ENCODE results near the gene SEMA6B.

GRCh38 chr19:4600082-4600481 lies 40.6 kb upstream of the SEMA6B start:
- no peak for TF ChIP-seq CTCF (IDR thresholded peaks at IDR 0.05 in 8 of 11, conservative IDR thresholded peaks at IDR 0.05 in 3 of 11)
- no peak for TF ChIP-seq POLR2A (IDR thresholded peaks at IDR 0.05)
- no peak for TF ChIP-seq POLR2AphosphoS5 (IDR thresholded peaks at IDR 0.05)

All from spleen (tissue), 7 donors.